Adrenal gland (tissue), 12 donors: ENCODE data around the gene INCENP. TPM values are rescaled to one million over a fixed set of nuclear protein-coding genes. Genes with fewer than 3 reads are reported as not detected.

Experiments
- DNase-seq, 7 donors: peaks; one replicate each; pipeline ENCODE4 v3.0.0-alpha.2; 2019 to 2020
- H3K27ac ChIP-seq, 5 donors: fragments of 200-600 bp; sonication (generic) in 4 of 5; 1 replicate in 3 of 5; 2 replicates in 2 of 5; pipeline versions ENCODE4 v1.5.1 to v1.8.0; 2016 to 2020; ENCODE audit warnings: mild to moderate bottlenecking in 1 of 5
- H3K27me3 ChIP-seq: fragments of 200-600 bp; 2 replicates; pipeline ENCODE4 v1.8.0; 2021
- H3K36me3 ChIP-seq, 2 donors: fragments of 200-600 bp; replicated peaks in 1 of 2; 1 replicate in 1 of 2; 2 replicates in 1 of 2; pipeline versions ENCODE4 v1.5.1 to v1.8.0; 2018 to 2022
- H3K4me1 ChIP-seq, 2 donors: fragments of 200-600 bp; replicated peaks in 1 of 2; 1 replicate in 1 of 2; 2 replicates in 1 of 2; pipeline versions ENCODE4 v1.5.1 to v1.8.0; 2018 to 2021
- H3K4me3 ChIP-seq, 4 donors: fragments of 200-600 bp; sonication (generic) in 3 of 4; one replicate each; pipeline ENCODE4 v1.5.1; 2016 to 2018
- H3K9me3 ChIP-seq, 3 donors: fragments of 200-600 bp; sonication (generic) in 1 of 3; replicated peaks in 1 of 3; 1 replicate in 2 of 3; 2 replicates in 1 of 3; pipeline versions ENCODE4 v1.5.1 to v1.8.0; 2016 to 2021
- POLR2A ChIP-seq, 2 donors: fragments of 450-650 bp; IDR thresholded peaks; one replicate each; pipeline ENCODE4 v1.6.1; 2017; ENCODE audit warnings: antibody characterized with exemption in 2 of 2, mild to moderate bottlenecking in 2 of 2, moderate library complexity in 1 of 2
- WGBS, 4 donors: extraction: QIAGEN DNeasy Blood & Tissue Kit in 2 of 4; methylation state at CpG; one replicate each; pipeline versions ENCODE4 v1.1.5 to v1.1.7; 2013 to 2017; 5-methylcytosine and 5-hydroxymethylcytosine counted together
- intact Hi-C, 2 donors: fragments of 100-400 bp; cut with DNase I; formaldehyde crosslinking; loops; one replicate each; pipeline versions ENCODE4 v1.14.1 to v1.15.0; 2022 to 2023
- polyA plus RNA-seq, 3 donors: library from polyadenylated mRNA; stranded (reverse); fragments of 200-250 nt in 2 of 3; fragments of 350-450 nt in 1 of 3; fragmentation: Illumina TruSeq in 1 of 3; extraction: RNeasy Lipid Tissue Mini Kit (QIAGEN cat#74804) in 1 of 3; gene quantifications; one replicate each; pipeline ENCODE4 v1.2.3, GENCODE V29; 2013 to 2014
- total RNA-seq, 9 donors: library from RNA; depleted of rRNA in 4 of 9; stranded (reverse); fragments of >200 nt in 4 of 9; fragments of 120-200 nt in 1 of 9; fragmentation: NEBNext Ultra II Directional in 1 of 9; extraction: Animal tissue kit (Norgen Biotek cat#: 25700) in 1 of 9; gene quantifications; one replicate each; pipeline versions ENCODE4 v1.1.0 to v1.2.4, GENCODE V29; 2013 to 2023
- TF ChIP-seq, protein P1 (sequence below), 6 experiments: fragments of 450-650 bp in 4 of 6; fragments of 200-600 bp in 2 of 6; sonication (generic) in 1 of 6; IDR thresholded peaks; 1 replicate in 5 of 6; 2 replicates in 1 of 6; pipeline versions ENCODE4 v1.5.1 to v1.8.0; 2016 to 2021; ENCODE audit warnings: antibody characterized with exemption in 6 of 6, mild to moderate bottlenecking in 2 of 6, moderate library complexity in 1 of 6
- donor health status: healthy with polysubstance abuse.
- donor health status: Bipolar disorder and iron deficiency.
- donor health status: DM: yes; HTN: yes; CAD: no.
- donor health status: DM: no; HTN: no; CAD: no.
- donor health status: DM: no; HTN: no; CAD: no.
- donor health status: DM: yes; HTN: yes; CAD: no.

INCENP gene
- total and polyA plus RNA-seq, 12 donors = 1.4 to 23.2 (median 13.8) TPM

GRCh38 chr11:62128835-62129234 is 5.0 kb downstream of the INCENP start:
- Histone ChIP-seq H3K27ac (no peak overlapping the region), H3K27me3 (no peaks in the 10 kb centered on the region), H3K36me3 (peaks cover 0 to 20% of the 10 kb centered on the region in 2 donors), H3K9me3 (no peaks in the 10 kb centered on the region), H3K4me3 (no peak overlapping the region), H3K4me1 (peaks cover 10 to 21% of the 10 kb centered on the region in 2 donors)
- intact Hi-C loops = no loop called here
- 93 to 100% (median 96%) methylated on average over 7 of the region's 7 CpGs for WGBS, 4 donors
- DNase-seq = peak in 1 of 7 donors; percentile 13
- TF ChIP-seq, protein P1, sequence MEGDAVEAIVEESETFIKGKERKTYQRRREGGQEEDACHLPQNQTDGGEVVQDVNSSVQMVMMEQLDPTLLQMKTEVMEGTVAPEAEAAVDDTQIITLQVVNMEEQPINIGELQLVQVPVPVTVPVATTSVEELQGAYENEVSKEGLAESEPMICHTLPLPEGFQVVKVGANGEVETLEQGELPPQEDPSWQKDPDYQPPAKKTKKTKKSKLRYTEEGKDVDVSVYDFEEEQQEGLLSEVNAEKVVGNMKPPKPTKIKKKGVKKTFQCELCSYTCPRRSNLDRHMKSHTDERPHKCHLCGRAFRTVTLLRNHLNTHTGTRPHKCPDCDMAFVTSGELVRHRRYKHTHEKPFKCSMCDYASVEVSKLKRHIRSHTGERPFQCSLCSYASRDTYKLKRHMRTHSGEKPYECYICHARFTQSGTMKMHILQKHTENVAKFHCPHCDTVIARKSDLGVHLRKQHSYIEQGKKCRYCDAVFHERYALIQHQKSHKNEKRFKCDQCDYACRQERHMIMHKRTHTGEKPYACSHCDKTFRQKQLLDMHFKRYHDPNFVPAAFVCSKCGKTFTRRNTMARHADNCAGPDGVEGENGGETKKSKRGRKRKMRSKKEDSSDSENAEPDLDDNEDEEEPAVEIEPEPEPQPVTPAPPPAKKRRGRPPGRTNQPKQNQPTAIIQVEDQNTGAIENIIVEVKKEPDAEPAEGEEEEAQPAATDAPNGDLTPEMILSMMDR (IDR thresholded peaks at IDR 0.05) = no peak
- no peak for TF ChIP-seq POLR2A (IDR thresholded peaks at IDR 0.05)

DNA sequence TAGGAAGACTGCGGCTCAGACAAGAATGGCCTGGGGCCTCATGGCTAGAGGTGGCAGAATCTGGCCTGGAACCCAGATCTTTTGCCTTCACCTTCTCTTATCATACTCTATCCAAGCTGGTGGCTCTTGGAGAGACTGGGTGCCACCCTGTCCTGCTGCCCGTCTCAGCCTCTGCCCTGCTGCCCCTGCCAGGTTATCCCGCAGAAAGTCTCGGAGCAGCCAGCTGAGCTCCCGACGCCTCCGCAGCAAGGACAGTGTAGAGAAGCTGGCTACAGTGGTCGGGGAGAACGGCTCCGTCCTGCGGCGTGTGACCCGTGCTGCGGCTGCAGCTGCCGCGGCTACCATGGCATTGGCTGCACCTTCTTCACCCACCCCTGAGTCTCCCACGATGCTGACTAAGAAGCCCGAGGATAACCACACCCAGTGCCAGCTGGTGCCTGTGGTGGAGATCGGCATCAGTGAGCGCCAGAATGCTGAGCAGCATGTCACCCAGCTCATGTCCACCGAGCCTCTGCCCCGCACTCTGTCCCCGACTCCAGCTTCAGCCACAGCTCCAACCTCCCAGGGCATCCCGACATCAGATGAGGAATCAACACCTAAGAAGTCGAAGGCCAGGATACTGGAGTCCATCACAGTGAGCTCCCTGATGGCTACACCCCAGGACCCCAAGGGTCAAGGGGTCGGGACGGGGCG is 5.9 kb downstream of the INCENP start:
- peaks cover 0 to 20% of the 10 kb centered on the region in 2 donors for H3K36me3 ChIP-seq
- peak in 1 of 7 donors; percentile 13 for DNase-seq
- no peaks in the 10 kb centered on the region for H3K27me3 ChIP-seq
- H3K27ac ChIP-seq = no peak overlapping the region
- no peak overlapping the region for H3K4me3 ChIP-seq
- no peaks in the 10 kb centered on the region for H3K9me3 ChIP-seq
- TF ChIP-seq, protein P1 (IDR thresholded peaks at IDR 0.05) = no peak
- TF ChIP-seq POLR2A (IDR thresholded peaks at IDR 0.05) = no peak
- intact Hi-C loops = no loop called here
- H3K4me1 ChIP-seq = peaks cover 5 to 20% of the 10 kb centered on the region in 2 donors
- 95 to 98% (median 97%) methylated on average over 13 to 28 of the region's 28 CpGs for WGBS, 4 donors

- Histone ChIP-seq H3K4me3 (no peak overlapping the region), H3K27ac (no peak overlapping the region), H3K9me3 (no peaks in the 10 kb centered on the region), H3K36me3 (peaks cover 0 to 20% of the 10 kb centered on the region in 2 donors), H3K4me1 (peaks cover 0 to 13% of the 10 kb centered on the region in 2 donors), H3K27me3 (no peaks in the 10 kb centered on the region)
- DNase-seq = peak in 1 of 7 donors; percentile 13
- intact Hi-C loops = no loop called here
- TF ChIP-seq, protein P1 (IDR thresholded peaks at IDR 0.05) = no peak
- TF ChIP-seq POLR2A (IDR thresholded peaks at IDR 0.05) = no peak
- WGBS, 4 donors = 93 to 99% (median 97%) methylated on average over 19 to 34 of the region's 34 CpGs
Observed at GRCh38 chr11:62130283-62131169, 6.7 kb downstream of the INCENP start.

GRCh38 chr11:62131170-62131464 is 7.3 kb downstream of the INCENP start:
- WGBS, 4 donors = 94 to 100% (median 97%) methylated on average over 5 to 6 of the region's 6 CpGs
- DNase-seq = peak in 1 of 7 donors; percentile 39
- TF ChIP-seq, protein P1 (IDR thresholded peaks at IDR 0.05) = no peak
- no peak for TF ChIP-seq POLR2A (IDR thresholded peaks at IDR 0.05)
- H3K36me3 ChIP-seq = peaks cover 0 to 20% of the 10 kb centered on the region in 2 donors
- H3K4me1 ChIP-seq = peaks cover 0 to 13% of the 10 kb centered on the region in 2 donors
- intact Hi-C loops = no loop called here
- no peak overlapping the region for H3K27ac ChIP-seq
- H3K4me3 ChIP-seq = no peak overlapping the region
- H3K9me3 ChIP-seq = no peaks in the 10 kb centered on the region
- no peaks in the 10 kb centered on the region for H3K27me3 ChIP-seq
